ENCODE measurements around the gene CDC40.

Gene CDC40

GRCh38 chr6:110180228-110181008 lies at the start of gene CDC40:
Gene CDC40, plus strand, starts transcription at chr6:110180427. Its CDS starts 18 bp downstream, at chr6:110180445.
- peak; percentile 36 for DNase-seq (ENCODE audit: low read depth)

GRCh38 chr6:110137924-110138887 lies 42.0 kb upstream of the CDC40 start:
- no peak for DNase-seq (ENCODE audit: low read depth)

- no peak for DNase-seq (ENCODE audit: low read depth)
Observed at GRCh38 chr6:110139052-110139451, 41.2 kb upstream of the CDC40 start.

GRCh38 chr6:110140650-110141049 lies 39.6 kb upstream of the CDC40 start:
- no peak for DNase-seq (ENCODE audit: low read depth)

- DNase-seq (ENCODE audit: low read depth), result no peak
Observed at GRCh38 chr6:110147870-110148269, 32.4 kb upstream of the CDC40 start.

- no peak for DNase-seq (ENCODE audit: low read depth)
Observed at GRCh38 chr6:110158479-110158878, 21.7 kb upstream of the CDC40 start.

GRCh38 chr6:110170081-110170480 lies 10.1 kb upstream of the CDC40 start:
- no peak for DNase-seq (ENCODE audit: low read depth)

GRCh38 chr6:110173506-110174132 lies 6.6 kb upstream of the CDC40 start:
- DNase-seq (ENCODE audit: low read depth), result no peak

GRCh38 chr6:110178626-110179405 lies 1.4 kb upstream of the CDC40 start:
- peak; percentile 70 for DNase-seq (ENCODE audit: low read depth)

- DNase-seq (ENCODE audit: low read depth), result peak; percentile 83
Observed at GRCh38 chr6:110179406-110180227, 610 bp upstream of the CDC40 start, which contains the start of gene WASF1. Gene WASF1, minus strand, starts transcription at chr6:110179670. Its CDS starts 52,069 bp downstream, at chr6:110127601.

- no peak for DNase-seq (ENCODE audit: low read depth)
Observed at GRCh38 chr6:110181131-110182030, 1.2 kb downstream of the CDC40 start.

- DNase-seq (ENCODE audit: low read depth), result no peak
Observed at GRCh38 chr6:110183292-110183885, 3.2 kb downstream of the CDC40 start.

GRCh38 chr6:110185879-110186278 lies 5.7 kb downstream of the CDC40 start:
- no peak for DNase-seq (ENCODE audit: low read depth)

GRCh38 chr6:110188791-110189190 lies 8.6 kb downstream of the CDC40 start:
- no peak for DNase-seq (ENCODE audit: low read depth)

GRCh38 chr6:110190726-110191125 lies 10.5 kb downstream of the CDC40 start:
- DNase-seq (ENCODE audit: low read depth), result no peak

- DNase-seq (ENCODE audit: low read depth), result no peak
Observed at GRCh38 chr6:110191477-110191876, 11.2 kb downstream of the CDC40 start.

GRCh38 chr6:110195639-110196038 lies 15.4 kb downstream of the CDC40 start:
- DNase-seq (ENCODE audit: low read depth), result no peak

GRCh38 chr6:110196874-110197273 lies 16.6 kb downstream of the CDC40 start:
- no peak for DNase-seq (ENCODE audit: low read depth)

GRCh38 chr6:110198561-110198960 lies 18.3 kb downstream of the CDC40 start:
- no peak for DNase-seq (ENCODE audit: low read depth)

Measured in T-helper 22 cell (primary cell).